GM23338 (cell line): ENCODE results near the gene MLKL. TPM values are rescaled to one million over a fixed set of nuclear protein-coding genes. Genes with fewer than 3 reads are reported as not detected.

Source experiments
- ATAC-seq: fragments of 200-7000 bp; cut with Tn5 transposase; 3 replicates; pipeline ENCODE4 v1.9.1; 2020
- DNase-seq: peaks from one replicate; pipeline ENCODE4 v3.0.0-alpha.2; 2015; ENCODE audit warnings: low spot score
- H2AFZ ChIP-seq: fragments of 200-600 bp; sonication (generic); 2 replicates; pipeline ENCODE4 v1.8.0; 2016; ENCODE audit warnings: antibody characterized with exemption, mild to moderate bottlenecking, moderate library complexity
- H3F3A ChIP-seq: fragments of 200-600 bp; sonication (generic); replicated peaks from 2 replicates; pipeline ENCODE4 v1.8.0; 2017; ENCODE audit warnings: antibody characterized with exemption, mixed run types, low read depth
- H3K27ac ChIP-seq: fragments of 200-600 bp; sonication (generic); 2 replicates; pipeline ENCODE4 v1.6.1; 2016; ENCODE audit warnings: low read depth
- H3K27me3 ChIP-seq: fragments of 200-600 bp; sonication (generic); 2 replicates; pipeline ENCODE4 v1.8.0; 2016; ENCODE audit warnings: mild to moderate bottlenecking, mixed run types, moderate library complexity; ENCODE audit not compliant: insufficient read depth
- H3K36me3 ChIP-seq: fragments of 200-600 bp; sonication (generic); 2 replicates; pipeline ENCODE4 v1.8.0; 2016; ENCODE audit warnings: mild to moderate bottlenecking; ENCODE audit not compliant: insufficient read depth
- H3K4me1 ChIP-seq: fragments of 200-600 bp; sonication (generic); 2 replicates; pipeline ENCODE4 v1.8.0; 2016; ENCODE audit warnings: mild to moderate bottlenecking, moderate library complexity; ENCODE audit not compliant: insufficient read depth
- H3K4me2 ChIP-seq: fragments of 200-600 bp; sonication (generic); 2 replicates; pipeline ENCODE4 v1.7.1; 2017; ENCODE audit warnings: mixed run types
- H3K4me3 ChIP-seq: fragments of 200-600 bp; sonication (generic); 2 replicates; pipeline ENCODE4 v1.6.1; 2016; ENCODE audit warnings: mixed run types
- H3K79me2 ChIP-seq: fragments of 200-600 bp; sonication (generic); replicated peaks from 2 replicates; pipeline ENCODE4 v1.8.0; 2017; ENCODE audit warnings: mild to moderate bottlenecking; ENCODE audit not compliant: insufficient read depth
- H3K9me2 ChIP-seq: fragments of 200-600 bp; sonication (generic); 2 replicates; pipeline ENCODE4 v1.8.0; 2017; ENCODE audit not compliant: insufficient read depth
- H4K20me1 ChIP-seq: fragments of 200-600 bp; sonication (generic); replicated peaks from 2 replicates; pipeline ENCODE4 v1.8.0; 2017; ENCODE audit warnings: mild to moderate bottlenecking; ENCODE audit not compliant: insufficient read depth
- H3K27ac Mint-ChIP-seq: 2 replicates; pipeline ENCODE4 v1.8.0; 2020; ENCODE audit warnings: inconsistent platforms, mild to moderate bottlenecking, moderate library complexity, mixed read lengths
- H3K27me3 Mint-ChIP-seq: 3 replicates; pipeline ENCODE4 v1.8.0; 2022; ENCODE audit warnings: low read depth, mild to moderate bottlenecking, moderate library complexity, mixed read lengths, inconsistent platforms; ENCODE audit not compliant: insufficient read depth, poor library complexity
- H3K36me3 Mint-ChIP-seq: 3 replicates; pipeline ENCODE4 v1.8.0; 2021; ENCODE audit warnings: low read depth, mild to moderate bottlenecking, inconsistent platforms, moderate library complexity, mixed read lengths
- H3K4me1 Mint-ChIP-seq: 3 replicates; pipeline ENCODE4 v1.8.0; 2020; ENCODE audit warnings: mild to moderate bottlenecking, inconsistent platforms, mixed read lengths
- H3K4me3 Mint-ChIP-seq: 3 replicates; pipeline ENCODE4 v1.8.0; 2021; ENCODE audit warnings: moderate library complexity, mild to moderate bottlenecking, inconsistent platforms, mixed read lengths
- H3K9me3 Mint-ChIP-seq: 3 replicates; pipeline ENCODE4 v1.8.0; 2020; ENCODE audit warnings: moderate library complexity, mild to moderate bottlenecking, inconsistent platforms, mixed read lengths
- CREB1 ChIP-seq: fragments of 250-450 bp; sonication (Bioruptor Pico); IDR thresholded peaks from 2 replicates; pipeline ENCODE4 v1.5.0; 2020; ENCODE audit warnings: low read depth, mild to moderate bottlenecking, moderate library complexity
- CTCF ChIP-seq, 2 experiments: fragments of 200-600 bp in 1 of 2; sonication (generic) in 1 of 2; conservative IDR thresholded peaks; 2 replicates each; pipeline versions ENCODE4 v1.5.1 to v1.6.1; 2016 to 2017; ENCODE audit warnings: antibody characterized with exemption in 2 of 2, low read depth in 2 of 2, mild to moderate bottlenecking in 2 of 2, moderate library complexity in 1 of 2
- ETS1 ChIP-seq: IDR thresholded peaks from 2 replicates; pipeline ENCODE4 v1.6.1; 2016; ENCODE audit warnings: antibody characterized with exemption
- EZH2phosphoT487 ChIP-seq: fragments of 200-600 bp; sonication (generic); IDR thresholded peaks from one replicate; pipeline ENCODE4 v1.8.1; 2018; ENCODE audit warnings: antibody characterized with exemption; ENCODE audit not compliant: unreplicated experiment
- JUNB ChIP-seq: IDR thresholded peaks from one replicate; pipeline ENCODE4 v1.6.1; 2016; ENCODE audit warnings: antibody characterized with exemption; ENCODE audit not compliant: unreplicated experiment
- NANOG ChIP-seq: IDR thresholded peaks from 2 replicates; pipeline ENCODE4 v1.6.1; 2016; ENCODE audit warnings: antibody characterized with exemption, borderline replicate concordance
- POLR2AphosphoS5 ChIP-seq: IDR thresholded peaks from 2 replicates; pipeline ENCODE4 v1.6.1; 2016; ENCODE audit warnings: antibody characterized with exemption, low read depth
- REST ChIP-seq: IDR thresholded peaks from one replicate; pipeline ENCODE4 v1.6.1; 2018; ENCODE audit warnings: antibody characterized with exemption; ENCODE audit not compliant: unreplicated experiment
- STAT1 ChIP-seq: IDR thresholded peaks from one replicate; pipeline ENCODE4 v1.6.1; 2016; ENCODE audit warnings: antibody characterized with exemption; ENCODE audit not compliant: unreplicated experiment
- ZNF114 ChIP-seq: fragments of 250-450 bp; sonication (Bioruptor Pico); IDR thresholded peaks from 2 replicates; pipeline ENCODE4 v1.5.0; 2020; ENCODE audit warnings: mild to moderate bottlenecking, moderate library complexity
- ZNF331 ChIP-seq: fragments of 250-450 bp; sonication (Bioruptor Pico); IDR thresholded peaks from 2 replicates; pipeline ENCODE4 v1.5.0; 2020; ENCODE audit warnings: low read depth, mild to moderate bottlenecking, moderate library complexity
- polyA plus RNA-seq: library from polyadenylated mRNA; unstranded; fragments of >200 nt; fragmentation: Nextera tagmentation; extraction: Ambion mirVana; gene quantifications from 2 replicates; pipeline ENCODE4 v1.2.1, GENCODE V29; 2016
- total RNA-seq: library from RNA; depleted of rRNA; stranded (reverse); fragments of >200 nt; shearing (Covaris generic); gene quantifications from 2 replicates; pipeline ENCODE4 v1.2.3, GENCODE V29; 2014

Gene MLKL
- total and polyA plus RNA-seq, 2 experiments from 2014 or later, result 5.1 to 9.7 TPM

- TF ChIP-seq ZNF114 (CRISPR knock-in tag) (no peak), JUNB (no peak), POLR2AphosphoS5 (no peak), CTCF (conservative IDR thresholded peaks at IDR 0.05; ENCODE audit: low read depth in 2 of 2) (no peak), REST (no peak), STAT1 (no peak), NANOG (no peak), ETS1 (no peak)
Observed at GRCh38 chr16:74679983-74680382, 20.7 kb downstream of the MLKL start (continued).

GRCh38 chr16:74677868-74678267 is 22.8 kb downstream of the MLKL start:
- DNase-seq (no peak), ATAC-seq (no peak)
- Histone ChIP-seq H3K27ac (no peak overlapping the region), H3K9me2 (no peaks in the 10 kb centered on the region), H3F3A (no peaks in the 10 kb centered on the region), H3K27me3 (no peaks in the 10 kb centered on the region), H3K4me2 (no peak overlapping the region), H3K4me3 (no peak overlapping the region), H3K4me1 (no peaks in the 10 kb centered on the region), H3K36me3 (no peaks in the 10 kb centered on the region; the same call in 1 of the 2 replicates), H4K20me1 (no peaks in the 10 kb centered on the region; the same call in 1 of the 2 replicates), H2AFZ (no peak overlapping the region), H3K79me2 (no peaks in the 10 kb centered on the region)
- no peaks in the 10 kb centered on the region for H3K9me3 Mint-ChIP-seq
- H3K27ac Mint-ChIP-seq, result no peak overlapping the region
- H3K27me3 Mint-ChIP-seq, result no peaks in the 10 kb centered on the region
- H3K4me3 Mint-ChIP-seq, result no peak overlapping the region
- no peaks in the 10 kb centered on the region for H3K36me3 Mint-ChIP-seq
- peaks cover 6% of the 10 kb centered on the region for H3K4me1 Mint-ChIP-seq
- TF ChIP-seq EZH2phosphoT487 (no peak), ZNF331 (no peak), REST (no peak), CREB1 (CRISPR knock-in tag) (no peak)
